Osteoblast (primary cell): ENCODE results near the gene ZFP57. TPM values are rescaled to one million over a fixed set of nuclear protein-coding genes. Genes with fewer than 3 reads are reported as not detected.

Source experiments
- DNase-seq: peaks from one replicate; pipeline ENCODE4 v3.0.0; 2011; ENCODE audit warnings: low spot score, mixed read lengths; ENCODE audit not compliant: insufficient read length; ENCODE audit errors: missing footprints
- H2AFZ ChIP-seq: 2 replicates; pipeline ENCODE4 v1.6.0; 2011; ENCODE audit warnings: mild to moderate bottlenecking, low read length
- H3K27ac ChIP-seq: 2 replicates; pipeline ENCODE4 v1.5.1; 2011; ENCODE audit warnings: mild to moderate bottlenecking, low read depth, low read length, moderate library complexity
- H3K27me3 ChIP-seq: 2 replicates; pipeline ENCODE4 v1.6.0; 2012; ENCODE audit warnings: mild to moderate bottlenecking, control low read depth, inconsistent platforms, low read length, moderate library complexity; ENCODE audit not compliant: insufficient read depth
- H3K36me3 ChIP-seq: 2 replicates; pipeline ENCODE4 v1.5.1; 2011; ENCODE audit warnings: mild to moderate bottlenecking, low read length, control low read depth, moderate library complexity; ENCODE audit not compliant: insufficient read depth
- H3K4me1 ChIP-seq: 2 replicates; pipeline ENCODE4 v1.5.1; 2011; ENCODE audit warnings: mild to moderate bottlenecking, low read length, control low read depth, moderate library complexity; ENCODE audit not compliant: insufficient read depth
- H3K4me2 ChIP-seq: 2 replicates; pipeline ENCODE4 v1.6.0; 2011; ENCODE audit warnings: mild to moderate bottlenecking, low read length; ENCODE audit not compliant: insufficient read depth
- H3K4me3 ChIP-seq: fragments of 200-600 bp; sonication (generic); 3 replicates; pipeline ENCODE4 v1.5.1; 2012; ENCODE audit warnings: mild to moderate bottlenecking, low read length, inconsistent platforms; ENCODE audit not compliant: insufficient read depth
- H3K79me2 ChIP-seq: 2 replicates; pipeline ENCODE4 v1.6.0; 2012; ENCODE audit warnings: mild to moderate bottlenecking, low read length, control low read depth, inconsistent platforms; ENCODE audit not compliant: insufficient read depth
- H3K9me3 ChIP-seq: 2 replicates; pipeline ENCODE4 v1.5.1; 2011; ENCODE audit warnings: low read depth, low read length, control low read depth
- H4K20me1 ChIP-seq: 2 replicates; pipeline ENCODE4 v1.6.0; 2012; ENCODE audit warnings: mild to moderate bottlenecking, low read length, control low read depth; ENCODE audit not compliant: insufficient read depth
- CTCF ChIP-seq: IDR thresholded peaks from 2 replicates; pipeline ENCODE4 v1.5.1; 2011; ENCODE audit warnings: mild to moderate bottlenecking, low read depth, low read length, moderate library complexity; ENCODE audit errors: extremely low read depth
- total RNA-seq: library from RNA; depleted of rRNA; stranded (reverse); fragments of >200 nt; gene quantifications from 2 replicates; pipeline ENCODE4 v1.2.3, GENCODE V29; 2012

ZFP57 gene
- total RNA-seq, 1 donor: 0.36 TPM

- H3K27me3 ChIP-seq: no peaks in the 10 kb centered on the region
- no peak for DNase-seq
- H3K9me3 ChIP-seq: no peaks in the 10 kb centered on the region
- no peaks in the 10 kb centered on the region for H3K4me1 ChIP-seq
- H3K4me3 ChIP-seq: no peak overlapping the region
- no peak for TF ChIP-seq CTCF
- H3K36me3 ChIP-seq: no peaks in the 10 kb centered on the region
- no peaks in the 10 kb centered on the region for H4K20me1 ChIP-seq
- H3K4me2 ChIP-seq: no peak overlapping the region
- H2AFZ ChIP-seq: no peak overlapping the region
- H3K27ac ChIP-seq: no peak overlapping the region
- no peaks in the 10 kb centered on the region for H3K79me2 ChIP-seq
Observed at GRCh38 chr6:29679962-29680361, 990 bp downstream of the ZFP57 start.

DNA sequence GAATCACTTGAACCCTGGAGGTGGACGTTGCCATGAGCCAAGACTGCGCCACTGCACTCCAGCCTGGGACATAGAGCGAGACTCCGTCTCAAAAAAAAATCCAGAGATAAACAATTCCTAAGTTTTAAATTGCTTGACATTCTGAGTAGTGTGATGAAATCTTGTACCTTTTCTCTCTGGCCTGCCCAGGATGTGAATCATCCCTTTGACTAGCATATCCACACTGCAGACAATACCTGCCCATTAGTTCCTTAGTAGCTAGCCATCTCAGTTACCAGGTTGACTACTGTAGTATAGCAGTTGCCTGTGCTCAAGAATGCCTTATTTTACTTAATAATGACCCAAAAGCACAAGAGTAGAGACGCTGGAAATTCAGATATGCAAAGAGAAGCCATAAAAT lies 2.8 kb downstream of the ZFP57 start:
- no peaks in the 10 kb centered on the region for H3K36me3 ChIP-seq
- TF ChIP-seq CTCF: no peak
- H3K79me2 ChIP-seq: no peaks in the 10 kb centered on the region
- DNase-seq: no peak
- no peak overlapping the region for H3K4me3 ChIP-seq
- no peak overlapping the region for H3K4me2 ChIP-seq
- H3K27me3 ChIP-seq: no peaks in the 10 kb centered on the region
- no peaks in the 10 kb centered on the region for H3K4me1 ChIP-seq
- no peak overlapping the region for H3K27ac ChIP-seq
- H4K20me1 ChIP-seq: no peaks in the 10 kb centered on the region
- no peak overlapping the region for H2AFZ ChIP-seq
- H3K9me3 ChIP-seq: no peaks in the 10 kb centered on the region

GRCh38 chr6:29676981-29677601 lies 3.9 kb downstream of the ZFP57 start:
- H4K20me1 ChIP-seq: no peaks in the 10 kb centered on the region
- no peak overlapping the region for H3K4me3 ChIP-seq
- no peaks in the 10 kb centered on the region for H3K9me3 ChIP-seq
- DNase-seq: no peak
- H3K79me2 ChIP-seq: no peaks in the 10 kb centered on the region
- no peaks in the 10 kb centered on the region for H3K4me1 ChIP-seq
- no peak overlapping the region for H3K27ac ChIP-seq
- no peak for TF ChIP-seq CTCF
- no peaks in the 10 kb centered on the region for H3K36me3 ChIP-seq
- no peak overlapping the region for H3K4me2 ChIP-seq
- no peak overlapping the region for H2AFZ ChIP-seq
- no peaks in the 10 kb centered on the region for H3K27me3 ChIP-seq

DNA sequence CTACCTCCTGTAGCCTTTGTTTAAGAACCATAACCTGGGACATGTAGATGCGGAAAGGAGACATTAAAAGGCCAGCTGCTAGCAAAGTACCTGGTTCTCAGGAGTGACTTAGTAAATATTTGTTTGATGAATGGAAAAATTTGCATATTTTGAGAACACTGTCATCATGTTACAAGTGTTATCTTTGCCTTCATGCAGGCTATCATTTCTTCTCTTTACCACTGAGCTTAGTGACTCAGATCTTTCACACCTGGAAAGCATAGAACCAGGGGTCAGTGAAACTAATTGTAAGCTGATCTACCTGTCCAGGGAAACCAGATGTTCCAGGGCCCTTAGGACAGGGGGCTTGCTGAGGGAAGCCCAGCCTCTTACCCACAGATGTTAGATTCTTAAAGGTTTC lies 5.4 kb downstream of the ZFP57 start:
- Histone ChIP-seq H3K4me3 (no peak overlapping the region), H2AFZ (no peak overlapping the region), H3K27me3 (no peaks in the 10 kb centered on the region), H3K36me3 (no peaks in the 10 kb centered on the region), H3K27ac (no peak overlapping the region), H4K20me1 (no peaks in the 10 kb centered on the region), H3K9me3 (no peaks in the 10 kb centered on the region), H3K4me1 (no peaks in the 10 kb centered on the region), H3K4me2 (no peak overlapping the region), H3K79me2 (no peaks in the 10 kb centered on the region)
- TF ChIP-seq CTCF: no peak
- no peak for DNase-seq
